Activated CD4-positive, alpha-beta T cell treated with anti-CD3 and anti-CD28 coated beads, Interleukin-2, Interleukin-4, amounts not matched to agents 100 ng/mL and 50 ng/mL, durations not matched to agents 16 hours and 8 hours (primary cell): Measurements from ENCODE around the gene GLIPR2.
"Not testable (repeated sequence)": the region's sequence is repeated elsewhere in the genome, so short reads cannot be mapped to it uniquely, and the experiment has no call there.

Experiments used
- DNase-seq: peaks from one replicate; pipeline ENCODE4 v3.0.0-alpha.2; 2020; ENCODE audit warnings: low spot score

The GLIPR2 gene

DNA sequence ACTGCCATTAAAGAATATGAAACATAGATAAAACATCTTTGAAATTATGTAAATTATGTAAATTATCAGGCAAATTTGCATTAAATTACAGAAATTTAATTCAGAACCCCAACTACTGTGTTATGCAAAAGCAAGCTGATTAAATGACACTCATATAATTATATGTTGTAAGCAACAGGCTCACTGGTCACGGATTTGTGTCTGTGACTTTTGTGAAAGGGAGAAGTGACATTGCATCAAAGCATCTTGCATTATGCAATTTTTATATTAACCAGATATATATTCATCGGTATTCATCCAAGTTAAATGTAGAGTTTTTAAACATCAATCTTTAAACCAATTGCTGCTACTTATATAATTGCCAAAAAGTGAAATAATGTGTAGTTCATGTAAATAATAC is 13.0 kb upstream of the GLIPR2 start:
- no peak for DNase-seq

DNA sequence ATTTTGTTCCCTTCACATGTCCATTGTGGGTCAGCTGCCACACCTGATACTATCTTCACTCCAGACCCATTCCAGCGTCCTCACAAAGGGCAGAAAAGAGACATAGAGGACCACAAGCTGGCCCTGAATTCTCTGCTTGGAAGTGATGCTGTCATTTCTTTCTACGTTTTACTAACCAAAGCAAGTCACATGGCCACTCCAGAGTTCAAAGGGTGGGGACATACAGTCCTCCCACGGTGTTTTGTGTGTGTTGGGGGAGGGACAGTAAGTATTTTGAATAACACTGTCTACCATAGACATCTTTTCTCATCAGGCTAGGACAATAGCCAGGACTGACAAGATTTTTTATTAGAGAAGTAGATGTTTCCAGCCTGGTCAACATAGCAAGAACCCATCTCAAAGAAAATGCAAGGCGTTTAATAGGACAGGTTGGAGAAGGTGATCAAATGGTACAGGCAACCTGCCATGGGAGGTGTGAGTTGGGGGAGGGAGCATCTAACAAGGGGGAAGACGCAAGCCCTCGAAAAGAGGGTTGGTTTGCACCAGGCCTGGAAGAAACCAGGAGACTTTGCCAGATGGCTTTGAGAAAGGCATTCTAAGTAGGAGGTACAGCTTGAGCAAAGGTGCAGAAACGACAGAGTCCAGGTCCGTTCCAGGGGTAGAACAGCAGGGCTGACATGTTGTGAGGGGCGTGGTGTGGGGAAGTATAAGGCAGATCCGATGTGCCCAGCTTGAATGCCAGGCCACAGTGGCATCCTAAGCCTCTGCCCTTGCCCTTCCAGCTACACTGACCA is 11.3 kb upstream of the GLIPR2 start:
- no peak for DNase-seq

DNA sequence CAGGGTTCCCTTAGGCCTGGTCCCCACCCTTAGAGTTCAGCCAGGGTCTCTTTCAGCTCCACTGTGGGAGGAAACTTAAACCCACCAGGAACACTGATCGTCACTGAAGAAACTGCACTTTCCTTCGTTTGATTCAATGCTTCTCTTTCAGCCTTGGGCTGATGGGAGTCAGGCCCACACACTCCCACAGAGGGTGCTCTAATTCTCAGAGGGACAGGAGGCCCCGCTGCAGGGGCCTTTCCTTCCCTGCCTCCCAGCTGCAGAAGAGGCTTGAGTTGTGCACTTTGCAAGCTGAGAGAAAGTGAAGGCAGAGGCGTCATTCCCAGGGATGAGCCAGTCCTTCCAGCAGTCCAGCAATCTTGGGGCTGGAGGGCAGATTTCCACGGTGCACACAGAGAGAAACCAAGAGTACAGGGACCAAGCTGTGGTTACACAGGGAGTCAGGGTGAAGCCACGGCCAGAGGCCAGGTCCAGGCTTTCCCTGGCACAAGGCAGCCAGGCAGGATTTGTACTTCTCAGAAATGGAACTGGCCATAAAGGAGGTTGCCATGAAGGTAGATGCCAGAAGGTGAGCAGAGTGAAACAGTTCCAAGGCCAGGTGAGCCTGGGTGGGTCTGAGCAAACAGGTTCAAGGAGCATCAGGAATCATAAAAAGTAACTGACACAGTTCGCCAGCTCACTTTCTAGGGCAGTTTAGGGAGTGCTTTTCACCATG is 10.4 kb upstream of the GLIPR2 start:
- no peak for DNase-seq

DNA sequence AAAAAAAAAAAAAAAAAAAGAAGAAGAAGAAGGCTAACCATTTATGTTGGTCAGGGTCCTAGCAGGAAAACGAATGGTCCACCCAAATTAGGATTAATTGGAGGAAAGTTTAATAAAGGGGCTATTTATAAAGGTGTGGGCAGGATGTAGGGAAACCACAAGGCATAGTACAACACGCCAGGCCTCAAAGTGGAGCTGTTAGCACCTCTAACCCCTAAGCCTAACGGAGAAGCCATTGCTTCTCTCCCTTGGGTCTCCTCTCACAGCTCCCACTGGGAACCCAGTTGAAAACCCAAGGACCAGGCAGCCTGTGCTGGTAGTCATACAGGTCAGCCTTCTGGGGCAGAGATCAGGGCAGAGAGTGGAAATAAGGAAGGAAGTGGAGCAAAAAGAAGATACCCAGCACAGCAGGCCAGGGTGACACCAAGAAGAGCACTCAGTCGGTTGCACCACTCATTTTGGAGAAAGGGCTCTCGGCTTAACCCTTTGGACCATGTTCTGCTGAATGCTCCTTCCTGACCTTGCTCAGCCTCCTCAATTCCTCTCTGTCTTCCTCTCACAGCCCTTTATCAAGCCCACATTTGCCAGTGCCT is 8.8 kb upstream of the GLIPR2 start:
- no peak for DNase-seq

DNA sequence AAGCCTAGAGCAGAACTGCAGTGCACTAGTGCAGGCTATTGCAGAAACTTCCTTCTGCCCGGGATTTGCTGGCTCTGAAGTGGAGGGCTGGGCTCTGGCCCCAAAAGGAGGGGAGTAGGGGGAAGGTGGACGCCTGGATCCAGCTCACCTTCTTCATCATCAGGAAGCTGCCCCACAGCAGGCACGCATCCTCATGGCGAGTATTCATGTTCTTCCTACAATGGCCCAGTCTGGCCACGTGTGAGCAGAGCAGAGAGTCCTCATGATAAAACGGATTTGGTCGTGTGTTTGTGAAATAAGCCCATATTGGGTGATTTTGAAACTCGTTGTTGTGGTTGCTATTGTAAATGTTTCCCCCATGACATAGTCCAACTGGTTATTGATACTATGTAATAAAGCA is 8.2 kb upstream of the GLIPR2 start:
- DNase-seq = no peak

DNA sequence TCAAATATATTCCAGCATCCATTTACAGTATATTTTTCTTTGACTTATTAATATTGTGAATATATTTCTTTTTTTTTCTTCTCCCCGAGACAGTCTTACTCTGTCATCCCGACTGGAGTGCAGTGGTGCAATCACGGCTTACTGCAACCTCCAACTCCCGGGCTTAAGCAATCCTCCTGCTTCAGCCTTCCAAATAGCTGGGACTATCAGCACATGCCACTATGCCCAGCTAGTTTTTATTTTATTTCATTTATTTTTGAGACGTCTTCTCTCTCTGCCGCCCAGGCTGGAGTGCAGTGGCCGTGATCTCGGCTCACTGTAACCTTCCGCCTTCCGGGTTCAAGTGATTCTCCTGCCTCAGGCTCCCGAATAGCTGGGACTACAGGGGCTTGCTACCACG is 7.4 kb upstream of the GLIPR2 start:
- no peak for DNase-seq

DNA sequence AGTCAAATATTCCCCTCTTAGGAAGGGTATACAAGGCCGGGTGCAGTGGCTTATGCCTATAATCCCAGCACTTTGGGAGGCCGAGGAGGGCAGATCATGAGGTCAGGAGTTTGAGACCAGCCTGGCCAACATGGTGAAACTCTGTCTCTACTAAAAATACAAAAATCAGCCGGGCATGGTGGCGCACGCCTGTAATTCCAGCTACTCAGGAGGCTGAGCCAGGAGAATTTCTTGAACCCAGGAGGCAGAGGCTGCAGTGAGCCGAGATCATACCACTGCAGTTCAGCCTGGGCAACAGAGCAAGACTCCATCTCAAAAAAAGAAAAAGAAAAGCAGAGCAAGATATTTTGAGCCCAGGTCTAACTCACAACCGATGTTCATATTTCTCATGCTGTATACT is 4.9 kb upstream of the GLIPR2 start:
- not testable (repeated sequence) for DNase-seq

DNA sequence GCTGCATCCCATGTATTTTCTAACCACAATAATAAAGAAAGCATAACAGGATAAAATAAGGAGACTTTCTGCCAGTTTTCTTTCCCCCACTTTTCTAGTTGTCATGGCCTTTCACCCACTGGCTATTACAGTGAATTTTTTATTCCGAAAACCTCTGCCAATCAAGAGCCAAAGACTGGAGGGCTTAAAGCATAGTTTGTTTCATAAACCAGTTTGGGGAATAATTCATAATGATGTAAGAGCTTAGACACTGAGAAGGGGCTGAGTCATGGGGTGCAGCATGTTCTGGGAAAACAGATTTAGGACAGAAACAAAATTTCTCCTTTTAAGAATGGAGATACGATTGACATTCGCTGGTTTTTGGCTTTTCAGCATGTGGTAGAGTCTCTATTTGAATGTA is 4.4 kb upstream of the GLIPR2 start:
- no peak for DNase-seq

DNA sequence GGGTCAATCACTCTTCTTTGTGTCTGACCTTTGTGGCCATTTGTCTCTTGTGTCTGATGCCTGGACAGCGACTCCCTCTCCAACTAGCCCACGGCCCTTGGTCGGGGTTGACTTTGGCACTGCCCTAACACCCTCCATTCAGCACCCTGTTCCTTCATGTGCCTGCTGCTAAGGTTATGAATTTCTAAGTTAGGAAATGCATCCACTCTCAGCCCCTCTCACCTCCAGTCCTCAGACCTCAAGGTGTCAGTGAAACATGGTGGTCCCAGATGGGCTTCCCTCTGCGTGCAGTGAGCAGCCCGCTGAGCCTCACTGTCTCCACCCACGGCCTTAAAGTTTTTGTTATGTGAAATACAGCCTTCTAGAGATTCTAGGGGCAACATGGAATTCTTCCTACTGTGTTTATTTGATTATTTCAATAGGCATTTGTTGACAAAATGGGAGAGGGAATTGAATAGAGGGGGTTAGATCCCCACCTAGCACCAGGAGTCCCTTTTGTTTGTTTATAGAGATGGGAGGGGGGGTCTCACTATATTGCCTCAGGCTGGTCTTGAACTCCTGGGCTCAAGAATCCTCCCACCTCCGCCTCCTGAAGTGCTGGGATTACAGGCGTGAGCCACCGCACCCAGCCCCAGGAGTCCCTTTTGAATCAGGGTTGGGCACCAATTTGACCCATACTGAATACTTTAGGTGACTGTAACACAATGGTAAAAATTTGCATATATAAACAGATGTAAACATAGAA is 1.6 kb upstream of the GLIPR2 start:
- DNase-seq = no peak

DNA sequence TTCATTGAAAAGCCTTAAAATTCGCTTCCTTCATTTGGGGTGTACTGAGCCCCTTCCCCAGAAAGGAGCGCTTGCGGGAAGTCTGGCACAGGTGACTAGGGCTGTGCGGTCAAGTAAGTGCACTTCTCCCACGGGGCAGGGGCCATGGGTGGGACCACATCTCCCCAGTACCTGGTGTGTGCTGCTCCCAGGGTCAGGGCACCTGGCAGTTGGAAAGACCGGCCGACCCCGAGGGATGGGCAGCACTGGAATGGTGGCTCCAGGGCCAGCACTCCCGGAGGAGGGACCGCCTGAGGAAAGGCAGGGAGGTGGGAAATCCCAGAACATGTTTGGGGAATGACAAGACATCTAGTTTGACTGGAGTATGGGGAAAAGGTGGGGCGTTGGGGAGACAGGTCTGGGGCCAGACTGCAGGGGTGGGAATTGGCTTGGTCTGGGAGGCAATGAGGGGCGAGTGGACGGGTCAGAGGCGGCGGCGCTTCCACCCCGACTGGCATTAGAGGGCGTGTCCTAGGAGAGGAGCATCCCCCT is 727 bp upstream of the GLIPR2 start:
- no peak for DNase-seq

DNA sequence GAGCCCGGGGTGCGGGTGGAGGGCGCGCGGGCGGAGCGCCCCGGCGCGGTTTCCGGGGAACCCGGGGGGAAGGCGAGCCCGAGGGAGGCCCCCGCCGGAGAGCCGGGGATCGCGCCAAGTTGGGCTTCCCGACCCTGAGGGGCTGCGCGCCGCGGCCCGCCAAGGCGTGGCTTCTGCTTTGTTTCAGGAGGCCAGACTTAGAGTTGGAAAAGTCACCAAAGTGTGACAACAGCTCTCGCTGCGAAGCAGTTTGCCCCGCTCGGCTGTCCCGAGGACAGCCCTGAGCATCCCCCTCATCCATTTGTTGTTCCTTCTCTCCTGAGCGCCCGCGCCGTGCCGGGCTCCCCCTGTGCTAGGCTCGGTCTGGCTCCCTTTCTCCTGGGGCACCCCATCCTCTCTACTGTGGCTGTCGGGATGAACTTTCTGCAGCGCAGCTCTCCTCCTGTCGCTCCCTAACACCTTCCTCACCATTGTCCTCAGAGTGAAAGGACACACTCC is 410 bp downstream of the GLIPR2 start:
- DNase-seq = no peak

DNA sequence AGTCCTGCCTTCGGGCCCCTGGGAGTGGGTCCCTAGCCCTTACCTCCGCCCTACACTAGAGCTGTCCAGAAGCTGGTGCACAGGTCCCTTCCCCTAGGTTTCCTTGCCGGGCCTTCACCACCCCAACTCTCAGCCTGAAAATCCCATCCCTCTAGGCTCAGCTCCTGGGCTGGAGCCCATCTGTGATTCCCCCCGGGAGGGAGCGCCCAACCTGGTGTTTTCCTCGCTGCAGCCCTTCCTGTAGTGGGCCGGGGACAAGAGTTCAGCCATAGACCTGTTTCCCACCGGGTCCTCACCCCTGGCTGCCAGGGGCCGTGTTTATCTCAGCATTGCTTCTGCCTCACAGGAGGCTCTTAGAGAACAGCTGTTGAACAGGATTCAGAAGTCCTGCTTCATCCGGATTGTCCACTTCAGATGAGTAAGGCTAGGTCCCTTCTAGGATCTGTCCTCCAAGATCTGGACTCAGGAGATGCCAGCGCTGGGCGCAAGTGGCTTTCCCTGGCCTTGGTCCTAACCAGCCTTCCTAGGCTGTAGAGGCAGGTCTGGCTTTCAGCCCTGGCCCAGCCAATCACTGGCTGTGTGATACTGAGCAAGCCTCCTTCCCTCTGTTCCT is 965 bp downstream of the GLIPR2 start:
- DNase-seq = no peak

DNA sequence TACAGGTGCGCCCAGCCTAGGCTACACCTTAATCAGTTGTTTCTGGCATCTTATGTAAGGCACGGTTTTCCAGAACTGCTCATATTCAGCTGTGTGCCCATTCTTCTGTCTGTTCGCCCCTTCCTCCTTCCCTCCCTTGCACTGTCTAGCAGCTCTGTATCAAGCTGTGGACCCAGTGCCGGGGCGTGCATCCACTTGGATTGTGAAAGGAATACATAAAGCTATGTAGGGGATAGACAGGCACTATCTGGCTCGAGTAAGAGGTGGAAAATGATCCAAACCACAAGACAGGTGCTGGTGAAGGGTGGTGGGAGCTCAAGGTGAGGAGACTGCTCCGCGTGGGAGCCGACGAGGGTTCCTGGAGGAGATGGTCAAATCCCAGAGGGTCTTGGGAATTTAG is 2.0 kb downstream of the GLIPR2 start:
- DNase-seq = no peak

DNA sequence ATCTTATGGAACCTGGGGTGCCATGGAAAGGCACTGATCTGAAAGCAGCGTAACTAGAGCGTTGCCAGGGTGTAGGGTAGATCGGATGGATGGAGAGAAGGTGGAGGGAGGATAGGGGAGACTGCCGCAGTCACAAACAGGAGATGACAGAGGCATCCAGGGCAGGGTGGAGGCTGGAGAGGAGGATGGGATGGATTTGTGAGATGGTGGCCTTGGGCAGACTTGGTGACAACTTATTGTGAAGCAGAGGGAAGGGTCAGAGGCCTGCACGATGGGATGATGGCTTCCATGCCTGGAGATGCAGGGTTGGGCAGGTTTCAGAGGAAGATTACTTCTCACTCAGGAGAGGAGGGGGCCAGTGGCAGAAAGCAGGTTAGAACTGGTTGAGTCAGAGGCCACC is 2.4 kb downstream of the GLIPR2 start:
- DNase-seq = no peak

DNA sequence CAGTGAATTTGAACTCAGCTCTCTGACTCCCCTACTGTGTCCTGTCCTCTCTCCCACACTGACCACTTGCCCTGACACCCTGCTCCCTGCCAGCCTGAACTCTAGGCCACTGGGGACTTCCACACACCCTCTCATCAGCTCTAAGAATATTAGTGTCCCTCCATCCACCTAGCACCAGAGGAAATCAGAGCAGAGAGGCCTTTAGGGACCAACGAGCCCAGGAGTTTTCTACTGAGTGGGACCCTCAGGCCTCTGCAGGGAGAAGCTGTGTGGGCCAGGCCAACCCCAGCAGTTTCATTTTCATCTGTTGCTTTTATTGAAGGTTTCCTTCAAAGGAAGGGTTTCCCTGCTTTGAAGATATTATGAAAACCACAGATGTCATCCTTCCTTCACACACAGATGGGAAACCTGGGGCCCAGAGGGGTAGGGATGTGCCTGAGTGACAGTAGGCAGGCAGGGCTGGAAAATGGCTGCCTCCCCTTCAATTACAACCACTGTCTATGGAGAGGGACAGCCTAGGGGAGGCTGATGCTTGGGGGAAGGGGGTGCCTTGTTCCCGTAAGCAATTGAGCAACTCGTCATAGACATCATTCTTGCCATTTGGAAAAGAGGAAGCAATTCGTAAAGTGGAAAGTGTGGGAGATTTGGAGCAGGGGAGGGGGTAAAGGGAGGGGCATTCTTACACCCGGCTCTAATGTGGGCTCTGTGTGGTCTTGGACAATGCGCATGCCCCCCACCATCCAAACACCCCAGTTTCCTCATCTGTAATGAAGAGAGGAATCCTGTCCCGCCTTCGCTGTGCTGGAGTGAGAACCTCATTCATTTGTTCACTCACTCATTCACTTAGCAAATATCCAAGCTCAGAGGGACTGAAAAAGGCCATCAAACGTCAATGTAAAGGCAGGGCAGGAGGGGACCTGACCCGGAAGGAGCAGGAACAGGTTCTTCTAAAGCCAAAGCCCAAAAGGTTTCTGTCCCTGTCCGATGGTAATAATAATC is 3.9 kb downstream of the GLIPR2 start:
- no peak for DNase-seq

DNA sequence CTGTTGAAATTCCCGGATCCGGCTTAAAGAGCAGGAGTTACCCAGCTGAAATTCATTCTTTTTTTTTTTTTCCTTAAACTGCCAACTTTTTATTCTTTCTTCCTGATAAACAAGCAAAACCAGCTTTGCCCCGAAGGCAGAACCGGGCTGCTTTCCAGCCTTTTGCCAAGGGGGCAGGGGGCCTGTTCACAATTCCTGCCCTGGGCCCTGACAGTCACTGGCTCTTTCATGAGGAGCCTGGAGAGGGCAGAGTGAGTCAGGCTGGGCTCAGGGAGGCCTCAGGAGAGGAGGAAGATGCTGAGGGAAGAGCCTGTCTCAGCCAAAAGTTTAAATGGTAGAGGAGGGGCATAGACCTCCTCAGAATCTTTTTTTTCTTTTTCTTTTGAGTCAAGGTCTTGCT is 4.8 kb downstream of the GLIPR2 start:
- DNase-seq = no peak

DNA sequence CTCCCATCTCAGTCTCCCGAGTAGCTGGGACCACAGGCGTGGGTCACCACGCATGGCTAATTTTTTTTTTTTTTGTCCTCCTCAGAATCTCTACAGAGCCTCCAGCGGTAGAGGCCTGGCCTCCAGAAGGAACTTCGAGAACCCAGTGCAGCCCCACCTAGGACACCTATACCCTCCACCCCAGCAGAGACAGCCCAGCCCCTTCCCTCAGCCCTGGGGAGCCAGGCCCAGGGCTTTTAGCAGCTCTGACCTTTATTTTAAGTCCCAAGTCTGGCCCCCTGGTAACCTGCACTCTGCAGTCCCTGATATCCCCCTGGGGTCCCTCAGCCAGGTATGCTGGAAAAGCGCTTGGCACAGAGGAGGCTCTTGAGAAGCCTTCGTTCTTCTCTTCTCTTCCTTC is 5.2 kb downstream of the GLIPR2 start:
- DNase-seq = no peak

DNA sequence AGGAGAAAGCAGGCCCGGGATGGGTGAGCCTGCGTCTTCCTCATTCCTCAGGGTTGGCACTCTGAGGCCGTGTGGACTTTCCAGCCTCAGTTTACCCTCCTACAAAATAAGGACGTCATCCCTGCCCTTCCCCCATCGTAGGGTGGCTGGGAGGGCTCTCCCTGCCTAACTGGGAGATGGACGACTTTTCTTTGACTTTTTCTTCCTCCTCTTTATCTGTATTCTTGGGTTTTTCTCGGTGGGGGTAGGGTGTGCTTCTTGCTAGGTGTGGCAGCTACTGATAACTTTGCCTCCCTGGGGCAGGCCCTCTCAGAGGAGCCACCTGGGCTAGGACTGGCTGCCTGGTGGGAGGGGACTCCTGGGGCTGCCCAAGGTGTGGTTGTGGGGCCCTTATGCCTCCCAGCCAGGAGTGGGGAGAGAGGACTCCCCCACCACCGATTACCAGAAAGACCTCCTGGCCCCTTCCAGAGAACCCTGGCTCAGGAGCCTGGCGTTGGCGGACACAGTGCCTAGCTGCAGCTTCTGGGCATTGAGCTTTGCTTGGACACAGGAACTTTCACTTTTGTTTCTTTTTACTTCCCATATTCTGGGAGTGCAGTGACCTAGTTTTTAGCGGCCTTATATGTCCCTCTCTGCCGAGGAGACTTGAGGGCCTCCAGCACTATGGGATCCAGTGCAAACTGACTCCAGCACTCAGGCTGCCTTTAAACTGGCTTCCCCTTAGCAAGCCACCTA is 6.1 kb downstream of the GLIPR2 start:
- no peak for DNase-seq

DNA sequence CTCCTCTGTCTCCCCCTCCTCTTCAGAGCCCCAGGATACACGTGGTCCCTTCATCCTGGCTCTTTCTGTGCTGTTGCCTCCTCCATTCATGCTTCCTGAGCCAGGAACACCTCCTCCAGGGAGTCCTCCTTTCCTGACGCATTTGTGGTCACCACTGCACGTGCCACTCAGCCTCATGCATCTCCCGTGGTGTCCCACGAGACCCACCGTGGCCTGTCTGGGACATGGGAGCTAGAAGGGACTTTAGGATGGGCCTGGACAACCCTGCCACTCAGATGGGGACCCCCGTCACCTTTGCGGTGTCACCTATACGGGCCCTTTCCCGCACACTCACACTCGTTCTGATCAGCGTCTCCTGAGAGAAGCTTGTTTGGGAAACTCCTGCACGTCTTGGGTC is 6.7 kb downstream of the GLIPR2 start:
- no peak for DNase-seq
